ENCODE measurements around the gene APBA1. TPM values are rescaled to one million over a fixed set of nuclear protein-coding genes. Genes with fewer than 3 reads are reported as not detected.
A peak's percentile ranks its signal among the peaks of the same experiment; 100 is the strongest.

APBA1 gene
- polyA plus RNA-seq, 1 experiment: 6.7 TPM

DNA sequence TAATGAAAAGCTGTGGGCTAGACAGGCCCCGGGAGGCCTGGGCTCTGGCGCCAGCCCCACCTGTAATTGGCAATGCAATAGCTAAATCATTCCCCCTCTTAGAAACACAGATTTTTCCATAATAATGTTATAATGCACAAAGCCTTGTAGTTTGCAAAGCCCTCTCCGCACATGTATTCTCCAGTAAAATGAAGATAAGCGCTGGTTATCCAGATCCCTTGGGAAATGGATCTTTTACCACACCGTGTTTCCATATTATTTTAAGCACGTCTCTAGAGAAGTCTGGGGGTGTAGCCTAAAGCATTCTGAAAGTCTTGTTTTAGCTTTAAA is 1.1 kb upstream of the APBA1 start:
- TF ChIP-seq, protein P1, sequence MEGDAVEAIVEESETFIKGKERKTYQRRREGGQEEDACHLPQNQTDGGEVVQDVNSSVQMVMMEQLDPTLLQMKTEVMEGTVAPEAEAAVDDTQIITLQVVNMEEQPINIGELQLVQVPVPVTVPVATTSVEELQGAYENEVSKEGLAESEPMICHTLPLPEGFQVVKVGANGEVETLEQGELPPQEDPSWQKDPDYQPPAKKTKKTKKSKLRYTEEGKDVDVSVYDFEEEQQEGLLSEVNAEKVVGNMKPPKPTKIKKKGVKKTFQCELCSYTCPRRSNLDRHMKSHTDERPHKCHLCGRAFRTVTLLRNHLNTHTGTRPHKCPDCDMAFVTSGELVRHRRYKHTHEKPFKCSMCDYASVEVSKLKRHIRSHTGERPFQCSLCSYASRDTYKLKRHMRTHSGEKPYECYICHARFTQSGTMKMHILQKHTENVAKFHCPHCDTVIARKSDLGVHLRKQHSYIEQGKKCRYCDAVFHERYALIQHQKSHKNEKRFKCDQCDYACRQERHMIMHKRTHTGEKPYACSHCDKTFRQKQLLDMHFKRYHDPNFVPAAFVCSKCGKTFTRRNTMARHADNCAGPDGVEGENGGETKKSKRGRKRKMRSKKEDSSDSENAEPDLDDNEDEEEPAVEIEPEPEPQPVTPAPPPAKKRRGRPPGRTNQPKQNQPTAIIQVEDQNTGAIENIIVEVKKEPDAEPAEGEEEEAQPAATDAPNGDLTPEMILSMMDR (IDR thresholded peaks at IDR 0.05; ENCODE audit: low read depth, low read length): no peak
- peak overlapping the region; percentile 82 for H3K4me3 ChIP-seq (ENCODE audit: low read depth, low read length)
- H3K27ac ChIP-seq (ENCODE audit: low read depth, low read length): no peak overlapping the region
- ChIA-PET CTCF (interaction anchor here (0.5 to 2.7 kb wide), 39 partner anchors 11 to 594 kb away, joined by 3 to 26 read pairs (median 4); no protein-coding TSS in a partner anchor), POLR2A (interaction anchor here (2.8 kb wide), 1 partner anchor 87 kb away, joined by 13 read pairs; the partner anchor contains the start of gene PTAR1)
- no peak for DNase-seq (ENCODE audit: low read depth, low spot score)
- no peaks in the 10 kb centered on the region for H3K27me3 ChIP-seq (ENCODE audit: control insufficient read depth, insufficient read depth, low read length)
- no peaks in the 10 kb centered on the region; the same call in 1 of the 2 replicates for H3K9me3 ChIP-seq (ENCODE audit: control insufficient read depth, insufficient read depth, low read length)

DNA sequence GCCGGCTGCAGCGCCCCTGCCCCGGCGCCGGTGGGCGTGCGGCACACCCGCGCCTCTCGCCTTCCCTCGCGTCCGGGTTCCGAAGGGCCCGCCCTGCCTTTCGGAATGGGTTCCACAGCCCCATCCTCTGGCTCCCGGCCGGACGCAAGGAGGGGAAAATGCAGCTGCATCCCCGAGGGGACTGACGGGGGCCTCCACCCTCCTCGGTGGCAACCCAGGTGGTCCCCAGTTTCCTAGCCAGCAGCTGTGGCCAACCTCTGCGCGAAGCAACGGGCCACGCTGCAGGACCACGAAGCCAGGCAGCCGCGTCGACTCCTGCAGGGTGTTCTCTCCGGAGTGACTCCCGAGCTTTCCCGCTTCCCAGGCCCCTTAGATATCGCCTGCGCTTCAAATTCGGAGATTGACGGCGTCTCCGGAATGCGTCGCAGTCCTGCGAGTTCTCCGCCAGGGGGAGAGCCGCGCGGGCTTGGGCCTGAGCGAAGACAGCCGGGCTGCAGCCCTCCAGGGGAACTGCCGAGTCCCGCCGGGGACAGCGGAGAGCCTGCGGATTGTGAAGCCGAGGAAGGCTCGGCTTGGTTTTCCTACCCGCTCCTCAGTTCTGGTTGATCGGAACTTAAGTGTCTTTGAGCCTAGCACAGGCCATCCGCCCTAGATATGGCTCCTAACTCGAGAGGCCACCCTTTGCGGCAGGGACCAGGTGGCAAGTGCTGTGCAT is 582 bp upstream of the APBA1 start:
- DNase-seq (ENCODE audit: low read depth, low spot score): peak; percentile 72
- H3K27ac ChIP-seq (ENCODE audit: low read depth, low read length): no peak overlapping the region
- POLR2A ChIA-PET: interaction anchor here (0.6 to 2.8 kb wide), 4 partner anchors 12 to 282 kb away, joined by 3 to 13 read pairs (median 6); partner anchors contain the start of gene PTAR1
- peak overlapping the region; percentile 82 for H3K4me3 ChIP-seq (ENCODE audit: low read depth, low read length)
- CTCF ChIA-PET: interaction anchor here (0.5 to 2.7 kb wide), 52 partner anchors 10 to 594 kb away, joined by 3 to 26 read pairs (median 3); no protein-coding TSS in a partner anchor
- H3K27me3 ChIP-seq (ENCODE audit: control insufficient read depth, insufficient read depth, low read length): no peaks in the 10 kb centered on the region
- TF ChIP-seq, protein P1 (IDR thresholded peaks at IDR 0.05; ENCODE audit: low read depth, low read length): peak; percentile 94
- H3K9me3 ChIP-seq (ENCODE audit: control insufficient read depth, insufficient read depth, low read length): no peaks in the 10 kb centered on the region; the same call in 1 of the 2 replicates

DNA sequence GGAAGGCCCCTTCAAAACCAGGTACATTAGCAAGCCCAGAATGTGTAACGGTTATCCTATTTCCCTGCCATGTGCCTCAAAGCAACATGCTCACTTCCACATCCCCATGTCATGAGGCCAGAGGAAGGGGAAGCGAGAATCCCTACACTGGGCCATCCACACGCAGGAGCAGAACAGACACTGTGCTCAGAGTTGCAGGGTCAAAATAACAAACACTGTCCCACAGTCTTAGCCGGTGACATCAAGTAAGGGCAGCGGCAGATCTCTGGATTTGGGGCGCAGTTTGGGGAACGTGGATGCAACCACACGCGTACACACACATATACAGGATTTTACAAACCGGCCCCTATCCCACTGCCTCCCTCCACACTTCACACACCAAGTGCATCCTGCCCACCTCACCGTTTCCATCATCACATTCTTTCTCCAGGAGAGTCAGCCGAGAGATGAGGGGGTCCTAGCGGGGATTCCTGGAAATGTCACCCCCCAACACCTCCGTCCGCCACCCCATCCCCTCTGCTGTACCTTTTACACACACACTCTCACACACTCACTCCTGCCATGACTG is 776 bp downstream of the APBA1 start:
- POLR2A ChIA-PET: interaction anchor here (1.4 to 2.8 kb wide), 3 partner anchors 11 to 116 kb away, joined by 4 to 13 read pairs (median 7); partner anchors contain the start of gene PTAR1
- TF ChIP-seq, protein P1 (IDR thresholded peaks at IDR 0.05; ENCODE audit: low read depth, low read length): no peak
- Histone ChIP-seq H3K4me3 (ENCODE audit: low read depth, low read length) (peak overlapping the region; percentile 82), H3K27ac (ENCODE audit: low read depth, low read length) (no peak overlapping the region), H3K27me3 (ENCODE audit: control insufficient read depth, insufficient read depth, low read length) (no peaks in the 10 kb centered on the region), H3K9me3 (ENCODE audit: control insufficient read depth, insufficient read depth, low read length) (no peaks in the 10 kb centered on the region; the same call in 1 of the 2 replicates)
- CTCF ChIA-PET: interaction anchor here (2.3 to 2.7 kb wide), 2 partner anchors 9 to 76 kb away, joined by 18 to 26 read pairs; no protein-coding TSS in a partner anchor
- no peak for DNase-seq (ENCODE audit: low read depth, low spot score)

DNA sequence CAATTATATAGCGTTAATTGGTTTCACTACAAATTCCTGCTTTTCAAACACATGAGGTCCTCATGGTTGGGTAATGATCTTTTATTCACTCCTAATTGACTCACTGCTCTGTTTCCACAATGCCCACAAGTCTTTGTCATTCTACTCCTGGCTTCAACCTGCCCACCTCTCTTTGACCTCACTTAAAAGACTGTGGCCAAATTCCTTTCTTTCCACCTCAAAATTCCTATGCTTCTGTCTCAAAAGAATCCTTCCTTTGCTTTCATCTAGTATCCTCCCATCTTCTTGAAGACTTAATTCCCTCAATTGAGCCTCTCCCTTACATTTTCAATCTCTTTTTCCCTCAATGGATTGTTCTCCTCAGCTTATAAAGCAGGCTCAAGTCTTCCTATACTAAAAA is 4.9 kb downstream of the APBA1 start:
- H3K27me3 ChIP-seq (ENCODE audit: control insufficient read depth, insufficient read depth, low read length): no peaks in the 10 kb centered on the region
- H3K4me3 ChIP-seq (ENCODE audit: low read depth, low read length): no peak overlapping the region
- ChIA-PET CTCF (no interaction called here), POLR2A (no interaction called here)
- no peak overlapping the region for H3K27ac ChIP-seq (ENCODE audit: low read depth, low read length)
- H3K9me3 ChIP-seq (ENCODE audit: control insufficient read depth, insufficient read depth, low read length): no peaks in the 10 kb centered on the region; the same call in 1 of the 2 replicates
- no peak for DNase-seq (ENCODE audit: low read depth, low spot score)
- TF ChIP-seq, protein P1 (IDR thresholded peaks at IDR 0.05; ENCODE audit: low read depth, low read length): no peak

DNA sequence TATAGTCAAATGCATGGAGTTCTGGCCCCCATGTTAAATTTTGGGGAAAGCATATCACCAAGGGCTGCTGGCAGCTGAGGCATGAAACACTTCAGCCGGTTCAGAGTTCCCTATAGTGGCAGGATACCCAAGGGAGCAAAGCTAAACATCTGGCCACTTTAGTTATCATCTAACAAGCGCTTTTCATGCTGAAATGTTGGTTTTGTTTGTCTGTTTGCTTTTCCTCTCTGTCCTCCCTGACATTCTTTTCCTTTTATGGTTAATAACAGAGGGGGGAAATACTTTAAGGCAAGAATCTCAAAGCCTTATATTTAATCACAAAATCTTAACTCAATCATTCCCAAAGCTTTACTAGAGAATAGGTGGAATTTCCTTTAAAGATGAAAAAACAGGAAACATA is 11.9 kb downstream of the APBA1 start:
- Histone ChIP-seq H3K27ac (ENCODE audit: low read depth, low read length) (no peak overlapping the region), H3K27me3 (ENCODE audit: control insufficient read depth, insufficient read depth, low read length) (no peaks in the 10 kb centered on the region), H3K9me3 (ENCODE audit: control insufficient read depth, insufficient read depth, low read length) (no peaks in the 10 kb centered on the region), H3K4me3 (ENCODE audit: low read depth, low read length) (no peak overlapping the region)
- CTCF ChIA-PET: no interaction called here
- TF ChIP-seq, protein P1 (IDR thresholded peaks at IDR 0.05; ENCODE audit: low read depth, low read length): no peak
- no peak for DNase-seq (ENCODE audit: low read depth, low spot score)
- POLR2A ChIA-PET: interaction anchor here (1.2 kb wide), 1 partner anchor 12 kb away, joined by 4 read pairs; the partner anchor contains the start of gene APBA1

All from AG04450 (cell line).